Kidney epithelial cell (primary cell): Measurements from ENCODE around the gene KRTAP5-5. TPM values are rescaled to one million over a fixed set of nuclear protein-coding genes. Genes with fewer than 3 reads are reported as not detected.
"Not testable (repeated sequence)": the region's sequence is repeated elsewhere in the genome, so short reads cannot be mapped to it uniquely, and the experiment has no call there.

ENCODE experiments used
- DNase-seq: peaks from one replicate; pipeline ENCODE4 v3.0.0-alpha.2; 2010; ENCODE audit warnings: low read depth
- H3K27me3 ChIP-seq: 2 replicates; pipeline ENCODE4 v1.6.0; 2011; ENCODE audit warnings: low read length; ENCODE audit not compliant: control insufficient read depth, insufficient read depth
- H3K36me3 ChIP-seq: 2 replicates; pipeline ENCODE4 v1.5.1; 2011; ENCODE audit warnings: low read length; ENCODE audit not compliant: control insufficient read depth, insufficient read depth
- H3K4me3 ChIP-seq: 2 replicates; pipeline ENCODE4 v1.5.1; 2011; ENCODE audit warnings: low read depth, mild to moderate bottlenecking, control low read depth, low read length
- total RNA-seq: library from RNA; depleted of rRNA; stranded (reverse); fragments of >200 nt; gene quantifications from 2 replicates; pipeline ENCODE4 v1.2.3, GENCODE V29; 2015
- TF ChIP-seq, protein P1 (sequence below): IDR thresholded peaks from 2 replicates; pipeline ENCODE4 v1.5.1; 2011; ENCODE audit warnings: mild to moderate bottlenecking, moderate library complexity, low read length, control low read depth, inconsistent platforms; ENCODE audit not compliant: insufficient read depth, poor library complexity, severe bottlenecking

The KRTAP5-5 gene, protein sequence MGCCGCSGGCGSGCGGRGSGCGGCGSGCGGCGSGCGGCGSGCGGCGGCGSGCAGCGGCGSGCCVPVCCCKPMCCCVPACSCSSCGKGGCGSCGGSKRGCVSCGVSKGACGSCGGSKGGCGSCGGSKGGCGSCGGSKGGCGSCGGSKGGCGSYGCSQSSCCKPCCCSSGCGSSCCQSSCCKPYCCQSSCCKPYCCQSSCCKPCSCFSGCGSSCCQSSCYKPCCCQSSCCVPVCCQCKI
- not detected in 2 replicates for total RNA-seq

GRCh38 chr11:1629326-1630185 lies at the start of gene KRTAP5-5:
Gene KRTAP5-5, plus strand, starts transcription at chr11:1629775. Its CDS starts 66 bp downstream, at chr11:1629841.
- H3K4me3 ChIP-seq: no peak within 1 kb of the TSS
- no peak for DNase-seq
- H3K27me3 ChIP-seq: peaks cover 41% of the 10 kb centered on the region
- H3K36me3 ChIP-seq: no peaks in the 10 kb centered on the region
- TF ChIP-seq, protein P1, sequence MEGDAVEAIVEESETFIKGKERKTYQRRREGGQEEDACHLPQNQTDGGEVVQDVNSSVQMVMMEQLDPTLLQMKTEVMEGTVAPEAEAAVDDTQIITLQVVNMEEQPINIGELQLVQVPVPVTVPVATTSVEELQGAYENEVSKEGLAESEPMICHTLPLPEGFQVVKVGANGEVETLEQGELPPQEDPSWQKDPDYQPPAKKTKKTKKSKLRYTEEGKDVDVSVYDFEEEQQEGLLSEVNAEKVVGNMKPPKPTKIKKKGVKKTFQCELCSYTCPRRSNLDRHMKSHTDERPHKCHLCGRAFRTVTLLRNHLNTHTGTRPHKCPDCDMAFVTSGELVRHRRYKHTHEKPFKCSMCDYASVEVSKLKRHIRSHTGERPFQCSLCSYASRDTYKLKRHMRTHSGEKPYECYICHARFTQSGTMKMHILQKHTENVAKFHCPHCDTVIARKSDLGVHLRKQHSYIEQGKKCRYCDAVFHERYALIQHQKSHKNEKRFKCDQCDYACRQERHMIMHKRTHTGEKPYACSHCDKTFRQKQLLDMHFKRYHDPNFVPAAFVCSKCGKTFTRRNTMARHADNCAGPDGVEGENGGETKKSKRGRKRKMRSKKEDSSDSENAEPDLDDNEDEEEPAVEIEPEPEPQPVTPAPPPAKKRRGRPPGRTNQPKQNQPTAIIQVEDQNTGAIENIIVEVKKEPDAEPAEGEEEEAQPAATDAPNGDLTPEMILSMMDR: no peak

DNA sequence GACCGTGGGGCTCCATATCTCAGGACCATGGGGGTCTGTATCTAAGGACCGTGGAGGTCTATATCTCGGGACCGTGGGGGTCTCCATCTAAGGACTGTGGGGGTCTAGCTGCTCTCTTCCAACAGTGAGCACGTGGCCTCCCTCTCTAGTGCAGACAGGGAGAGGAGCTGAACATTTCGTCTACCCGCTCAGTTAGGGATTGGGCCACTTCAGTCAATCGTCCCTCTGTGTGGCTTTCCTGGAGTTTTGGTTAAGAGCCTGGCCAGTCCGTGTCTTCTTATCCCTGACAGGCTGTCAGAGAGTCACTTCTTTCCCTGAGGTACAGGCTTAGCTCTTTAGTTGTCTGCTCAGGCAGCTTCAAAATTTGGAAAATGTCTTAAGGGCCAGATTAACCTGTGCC lies 47.6 kb upstream of the KRTAP5-5 start:
- TF ChIP-seq, protein P1: no peak
- Histone ChIP-seq H3K4me3 (no peak overlapping the region), H3K36me3 (no peaks in the 10 kb centered on the region), H3K27me3 (no peaks in the 10 kb centered on the region)
- DNase-seq: no peak

DNA sequence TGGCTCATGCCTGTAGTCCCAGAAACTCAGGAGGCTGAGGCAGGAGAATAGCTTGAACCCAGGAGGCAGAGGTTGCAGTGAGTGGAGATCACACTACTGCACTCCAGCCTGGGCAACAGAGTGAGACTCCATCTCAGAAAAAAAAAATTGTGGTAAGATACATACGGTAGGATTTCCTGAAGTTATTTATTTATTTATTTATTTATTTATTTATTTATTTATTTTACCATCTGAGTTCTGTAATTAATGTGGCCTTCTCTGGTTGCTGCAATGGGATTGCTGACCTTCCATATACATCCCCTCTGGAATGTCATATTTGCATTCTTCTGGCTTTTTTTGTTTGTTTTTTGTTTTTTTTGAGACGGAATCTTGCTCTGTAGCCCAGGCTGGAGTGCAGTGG lies 46.7 kb upstream of the KRTAP5-5 start:
- H3K4me3 ChIP-seq, H3K27me3 ChIP-seq, H3K36me3 ChIP-seq, DNase-seq: not testable (repeated sequence)

DNA sequence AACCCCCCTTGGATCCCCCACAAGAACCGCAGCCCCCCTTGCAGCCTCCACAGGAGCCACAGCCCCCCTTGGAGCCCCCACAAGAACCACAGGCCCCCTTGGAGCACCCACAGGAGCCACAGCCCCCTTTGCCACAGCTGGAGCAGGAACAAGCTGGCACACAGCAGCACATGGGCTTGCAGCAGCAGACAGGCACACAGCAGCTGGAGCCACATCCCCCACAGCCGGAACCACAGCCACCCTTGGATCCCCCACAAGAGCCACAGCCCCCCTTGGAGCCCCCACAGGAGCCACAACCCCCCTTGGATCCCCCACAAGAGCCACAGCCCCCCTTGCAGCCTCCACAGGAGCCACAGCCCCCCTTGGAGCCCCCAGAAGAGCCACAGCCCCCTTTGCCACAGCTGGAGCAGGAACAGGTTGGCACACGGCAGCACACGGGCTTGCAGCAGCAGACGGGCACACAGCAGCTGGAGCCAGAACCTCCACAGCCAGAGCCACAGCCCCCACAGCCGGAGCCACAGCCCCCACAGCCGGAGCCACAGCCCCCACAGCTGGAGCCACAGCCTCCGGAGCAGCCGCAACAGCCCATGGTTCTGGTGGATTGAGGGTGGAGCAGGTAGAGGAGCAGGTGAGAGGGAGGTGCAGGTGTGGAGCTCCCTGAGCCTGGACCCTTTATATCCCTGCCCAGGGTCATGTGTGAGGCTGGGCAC lies 44.8 kb upstream of the KRTAP5-5 start, which contains the start of gene KRTAP5-1:
Gene KRTAP5-1 (minus strand): TSS at position 623 of the 710 bp plus-strand sequence. CDS start 34 bp downstream, at position 589.
- not testable (repeated sequence) for H3K36me3 ChIP-seq, H3K27me3 ChIP-seq, DNase-seq, H3K4me3 ChIP-seq

DNA sequence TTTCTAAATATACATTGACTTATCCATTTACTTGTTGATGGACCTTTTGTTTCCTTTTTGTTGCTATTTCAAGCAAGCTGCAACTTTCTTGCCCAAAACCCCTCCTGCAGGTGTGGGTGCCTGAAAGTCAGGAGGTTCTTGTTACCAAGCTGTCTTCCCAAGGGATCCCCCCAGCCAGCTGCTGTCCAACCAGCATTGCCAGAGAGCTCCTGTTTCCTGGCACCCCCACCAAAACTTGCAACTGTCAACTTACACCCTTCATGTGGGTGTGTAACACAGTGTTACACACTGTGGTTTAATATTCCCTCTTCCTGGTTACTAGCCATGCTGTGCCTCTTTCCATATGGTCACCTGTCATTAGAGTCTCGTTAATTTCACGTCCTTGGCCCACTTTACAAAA lies 42.9 kb upstream of the KRTAP5-5 start:
- DNase-seq: no peak
- Histone ChIP-seq H3K4me3 (no peak overlapping the region), H3K27me3 (no peaks in the 10 kb centered on the region), H3K36me3 (no peaks in the 10 kb centered on the region)
- TF ChIP-seq, protein P1: no peak

- not testable (repeated sequence) for H3K27me3 ChIP-seq, DNase-seq
Observed at GRCh38 chr11:1589191-1589963, 40.2 kb upstream of the KRTAP5-5 start.

More at GRCh38 chr11:1589191-1589963, 40.2 kb upstream of the KRTAP5-5 start:
- H3K4me3 ChIP-seq, H3K36me3 ChIP-seq: not testable (repeated sequence)
